ENCODE results near the gene ICAM2.

Gene ICAM2
- long read RNA-seq, donor 1, transcript ICAM2-208 (5 exons, 1,103 nt) = minor isoform, 10 of 33 reads
- long read RNA-seq, donor 1, transcript ICAM2-203 (4 exons, 1,221 nt) = major isoform, 20 of 33 reads
- long read RNA-seq, donor 1, partial matches to known transcripts = 0 of 33 reads
- long read RNA-seq, donor 1, other reads (novel, unspliced or antisense) = 0 of 33 reads
- long read RNA-seq, donor 2, transcript ICAM2-203 (4 exons, 1,221 nt) = major isoform, 6 of 12 reads
- long read RNA-seq, donor 2, partial matches to known transcripts = 0 of 12 reads
- long read RNA-seq, donor 2, other reads (novel, unspliced or antisense) = 0 of 12 reads
- long read RNA-seq, donor 3, partial matches to known transcripts = 0 of 5 reads
- long read RNA-seq, donor 3, other reads (novel, unspliced or antisense) = 0 of 5 reads
- long read RNA-seq, donor 4, transcript ICAM2-203 (4 exons, 1,221 nt) = major isoform, 13 of 14 reads
- long read RNA-seq, donor 4, partial matches to known transcripts = 0 of 14 reads
- long read RNA-seq, donor 4, other reads (novel, unspliced or antisense) = 0 of 14 reads
- long read RNA-seq, donor 5, transcript ICAM2-203 (4 exons, 1,221 nt) = major isoform, 9 of 16 reads
- long read RNA-seq, donor 5, transcript ICAM2-208 (5 exons, 1,103 nt) = minor isoform, 7 of 16 reads
- long read RNA-seq, donor 5, partial matches to known transcripts = 0 of 16 reads
- long read RNA-seq, donor 5, other reads (novel, unspliced or antisense) = 0 of 16 reads
- long read RNA-seq, donor 6, transcript ICAM2-208 (5 exons, 1,103 nt) = minor isoform, 6 of 19 reads
- long read RNA-seq, donor 6, transcript ICAM2-203 (4 exons, 1,221 nt) = major isoform, 8 of 19 reads
- long read RNA-seq, donor 6, partial matches to known transcripts = 5 of 19 reads
- long read RNA-seq, donor 6, other reads (novel, unspliced or antisense) = 0 of 19 reads
- long read RNA-seq, donor 7 = 0 reads
- long read RNA-seq, donor 8, transcript ICAM2-203 (4 exons, 1,221 nt) = major isoform, 10 of 14 reads
- long read RNA-seq, donor 8, partial matches to known transcripts = 0 of 14 reads
- long read RNA-seq, donor 8, other reads (novel, unspliced or antisense) = 0 of 14 reads

GRCh38 chr17:64020056-64020766 lies at the start of gene ICAM2:
ICAM2 (minus strand) TSS chr17:64020633; CDS start chr17:64006691, 13,942 bp downstream.
- peak; percentile 44 for DNase-seq

GRCh38 chr17:64070213-64070612 lies 49.8 kb upstream of the ICAM2 start:
- no peak for DNase-seq

GRCh38 chr17:64069143-64069542 lies 48.7 kb upstream of the ICAM2 start:
- no peak for DNase-seq

GRCh38 chr17:64067657-64068056 lies 47.2 kb upstream of the ICAM2 start:
- no peak for DNase-seq

GRCh38 chr17:64066716-64067115 lies 46.3 kb upstream of the ICAM2 start:
- DNase-seq = no peak

GRCh38 chr17:64065161-64065560 lies 44.7 kb upstream of the ICAM2 start:
- no peak for DNase-seq

- DNase-seq = no peak
Measured at GRCh38 chr17:64064331-64064730, 43.9 kb upstream of the ICAM2 start.

GRCh38 chr17:64063766-64064224 lies 43.4 kb upstream of the ICAM2 start:
- DNase-seq = peak; percentile 51

GRCh38 chr17:64063088-64063487 lies 42.7 kb upstream of the ICAM2 start:
- DNase-seq = no peak

- DNase-seq = no peak
Measured at GRCh38 chr17:64061178-64061898, 40.9 kb upstream of the ICAM2 start.

- DNase-seq = no peak
Measured at GRCh38 chr17:64060331-64060730, 39.9 kb upstream of the ICAM2 start.

GRCh38 chr17:64059756-64060155 lies 39.3 kb upstream of the ICAM2 start:
- no peak for DNase-seq

- no peak for DNase-seq
Measured at GRCh38 chr17:64058621-64059020, 38.2 kb upstream of the ICAM2 start.

- DNase-seq = no peak
Measured at GRCh38 chr17:64057701-64058263, 37.3 kb upstream of the ICAM2 start.

- no peak for DNase-seq
Measured at GRCh38 chr17:64056269-64057005, 36.0 kb upstream of the ICAM2 start.

GRCh38 chr17:64055183-64056142 lies 35.0 kb upstream of the ICAM2 start:
- DNase-seq = no peak

GRCh38 chr17:64054304-64054703 lies 33.9 kb upstream of the ICAM2 start:
- no peak for DNase-seq

GRCh38 chr17:64053101-64053500 lies 32.7 kb upstream of the ICAM2 start:
- no peak for DNase-seq

- no peak for DNase-seq
Measured at GRCh38 chr17:64051153-64051552, 30.7 kb upstream of the ICAM2 start.

Measured in right kidney (tissue), 9 donors.